Endothelial cell of umbilical vein (primary cell): ENCODE data around the gene TPCN2. TPM values are rescaled to one million over a fixed set of nuclear protein-coding genes. Genes with fewer than 3 reads are reported as not detected.

Experiments
- BruUV-seq: library from RNA; stranded (reverse); fragments of 400-500 nt; replicated peaks from 2 replicates; lab custom pipeline; 2021; lab: Mats Ljungman, UMichigan
- CTCF ChIA-PET: fragments of 300-600, 350-600 bp; sonication (Branson Sonifier 250); formaldehyde crosslinking; loops from one replicate; lab custom pipeline; 2021; ENCODE audit warnings: antibody characterized with exemption, inconsistent platforms; lab: Charles Lee
- POLR2A ChIA-PET: fragments of 300-600, 350-600 bp; sonication (Branson Sonifier 250); formaldehyde crosslinking; loops from one replicate; lab custom pipeline; 2021; ENCODE audit warnings: antibody characterized with exemption, inconsistent platforms; lab: Charles Lee
- DNase-seq: peaks from one replicate; pipeline ENCODE4 v3.0.0-alpha.2; 2011; ENCODE audit warnings: low read depth, low spot score
- FAIRE-seq: peaks from 2 replicates; lab custom pipeline; 2011; peaks lifted over from hg19 to GRCh38; lab: Jason Lieb, UNC
- H2AFZ ChIP-seq: 2 replicates; pipeline ENCODE4 v1.6.0; 2012; ENCODE audit warnings: low read depth, low read length, control low read depth, inconsistent platforms
- H3K27ac ChIP-seq: 2 replicates; pipeline ENCODE4 v1.5.1; 2011; ENCODE audit warnings: low read depth, mild to moderate bottlenecking, control low read depth, low read length, moderate library complexity; ENCODE audit not compliant: insufficient read depth
- H3K27me3 ChIP-seq, 2 experiments: 2 replicates each; pipeline versions ENCODE4 v1.6.0 to v1.6.1; 2011; ENCODE audit warnings: low read length in 2 of 2, mixed read lengths in 1 of 2; ENCODE audit not compliant: control insufficient read depth in 2 of 2, insufficient read depth in 2 of 2
- H3K36me3 ChIP-seq, 2 experiments: 2 replicates in 1 of 2; 3 replicates in 1 of 2; pipeline ENCODE4 v1.5.1; 2011; ENCODE audit warnings: low read length in 2 of 2, mild to moderate bottlenecking in 1 of 2, moderate library complexity in 1 of 2; ENCODE audit not compliant: control insufficient read depth in 2 of 2, insufficient read depth in 2 of 2; ENCODE audit errors: extremely low read depth in 1 of 2
- H3K4me1 ChIP-seq: 3 replicates; pipeline ENCODE4 v1.5.1; 2011; ENCODE audit warnings: mild to moderate bottlenecking, low read length; ENCODE audit not compliant: control insufficient read depth, insufficient read depth; ENCODE audit errors: extremely low read depth
- H3K4me2 ChIP-seq: 2 replicates; pipeline ENCODE4 v1.6.1; 2011; ENCODE audit warnings: low read length, control low read depth, mixed read lengths; ENCODE audit not compliant: insufficient read depth
- H3K4me3 ChIP-seq, 3 experiments: fragments of 200-600 bp in 1 of 3; sonication (generic), shearing (Covaris generic) in 1 of 3; replicated peaks in 1 of 3; 2 replicates each; pipeline ENCODE4 v1.5.1; 2011 to 2016; ENCODE audit warnings: control low read depth in 3 of 3, low read length in 3 of 3, mild to moderate bottlenecking in 2 of 3, inconsistent platforms in 1 of 3, low read depth in 1 of 3, moderate library complexity in 1 of 3; ENCODE audit not compliant: insufficient read depth in 1 of 3
- H3K79me2 ChIP-seq: 2 replicates; pipeline ENCODE4 v1.6.0; 2012; ENCODE audit warnings: low read length, inconsistent platforms; ENCODE audit not compliant: control insufficient read depth, insufficient read depth
- H3K9ac ChIP-seq: replicated peaks from 2 replicates; pipeline ENCODE3; 2011; ENCODE audit warnings: low read length, control low read depth; ENCODE audit not compliant: insufficient read depth; ENCODE audit errors: extremely low read depth
- H3K9me1 ChIP-seq: replicated peaks from 3 replicates; pipeline ENCODE4 v1.6.0; 2011; ENCODE audit warnings: mild to moderate bottlenecking, low read length; ENCODE audit not compliant: control insufficient read depth, insufficient read depth; ENCODE audit errors: extremely low read depth
- H3K9me3 ChIP-seq: replicated peaks from 2 replicates; pipeline ENCODE4 v1.5.1; 2012; ENCODE audit warnings: low read length, inconsistent platforms; ENCODE audit not compliant: control insufficient read depth, insufficient read depth
- H4K20me1 ChIP-seq: replicated peaks from 2 replicates; pipeline ENCODE3; 2011; ENCODE audit warnings: mild to moderate bottlenecking, low read length; ENCODE audit not compliant: control insufficient read depth, insufficient read depth; ENCODE audit errors: extremely low read depth
- EZH2 ChIP-seq: IDR thresholded peaks from 2 replicates; pipeline ENCODE4 v1.6.1; 2012; ENCODE audit warnings: borderline replicate concordance, low read depth, mild to moderate bottlenecking, moderate library complexity, low read length, inconsistent platforms; ENCODE audit not compliant: severe bottlenecking
- FOS ChIP-seq: IDR thresholded peaks from 2 replicates; pipeline ENCODE4 v1.6.1; 2011; ENCODE audit warnings: mild to moderate bottlenecking, low read length, moderate library complexity, borderline replicate concordance; ENCODE audit not compliant: insufficient read depth
- GATA2 ChIP-seq: IDR thresholded peaks from 2 replicates; pipeline ENCODE4 v1.7.0; 2011; ENCODE audit warnings: low read depth, mild to moderate bottlenecking, moderate library complexity, mixed read lengths, low read length; ENCODE audit not compliant: insufficient read length, insufficient read depth
- JUN ChIP-seq: IDR thresholded peaks from 2 replicates; pipeline ENCODE4 v1.6.1; 2011; ENCODE audit warnings: borderline replicate concordance, low read depth; ENCODE audit not compliant: insufficient read length, insufficient read depth
- MYC ChIP-seq: IDR thresholded peaks from one replicate; pipeline ENCODE4 v1.6.1; 2011; ENCODE audit warnings: mild to moderate bottlenecking, low read depth, low read length
- POLR2A ChIP-seq: IDR thresholded peaks from 2 replicates; pipeline ENCODE4 v1.6.1; 2012; ENCODE audit warnings: low read depth, mild to moderate bottlenecking, control low read depth, low read length
- POLR2AphosphoS5 ChIP-seq: IDR thresholded peaks from 2 replicates; pipeline ENCODE4 v1.6.1; 2012; ENCODE audit warnings: low read depth, mild to moderate bottlenecking, control low read depth, low read length, moderate library complexity; ENCODE audit not compliant: insufficient read depth
- dilution Hi-C: fragments of 300-500 bp; cut with MboI; formaldehyde crosslinking; loops from one replicate; pipeline ENCODE4 v1.15.0; 2019; ENCODE audit warnings: low sequenced_read_pairs; ENCODE audit not compliant: extremely low pct_ligation_motif_present
- intact Hi-C: fragments of 100-400 bp; cut with micrococcal nuclease; formaldehyde crosslinking; loops from one replicate; pipeline ENCODE4 v1.10.0; 2022
- polyA plus RNA-seq, 4 experiments: library from polyadenylated mRNA; depleted of rRNA in 3 of 4; stranded (reverse) in 3 of 4; unstranded in 1 of 4; fragments of >200 nt; gene quantifications; 2 replicates each; pipeline versions ENCODE4 v1.2.1 to v1.2.3, GENCODE V29; 2011 to 2012; ENCODE audit warnings: missing spikeins in 1 of 4
- total RNA-seq: library from RNA; stranded (reverse); gene quantifications from 2 replicates; pipeline ENCODE4 v1.2.3, GENCODE V29; 2021
- TF ChIP-seq, protein P1 (sequence below), 2 donors: IDR thresholded peaks; 1 replicate in 1 of 2; 2 replicates in 1 of 2; pipeline ENCODE4 v1.5.1; 2011; ENCODE audit warnings: low read length in 2 of 2, mild to moderate bottlenecking in 2 of 2, moderate library complexity in 2 of 2, control low read depth in 1 of 2, inconsistent platforms in 1 of 2, low read depth in 1 of 2; ENCODE audit not compliant: insufficient read depth in 1 of 2; ENCODE audit errors: extremely low read depth in 1 of 2
- TF ChIP-seq, protein P2 (sequence below): IDR thresholded peaks from 2 replicates; pipeline ENCODE4 v1.6.1; 2011; ENCODE audit not compliant: insufficient read depth, insufficient read length

Gene TPCN2
- total and polyA plus RNA-seq, 2 donors (not counting 3 experiments of a cell fraction or from before 2014, with no cell fraction given), result 10.3 to 13.4 TPM

DNA sequence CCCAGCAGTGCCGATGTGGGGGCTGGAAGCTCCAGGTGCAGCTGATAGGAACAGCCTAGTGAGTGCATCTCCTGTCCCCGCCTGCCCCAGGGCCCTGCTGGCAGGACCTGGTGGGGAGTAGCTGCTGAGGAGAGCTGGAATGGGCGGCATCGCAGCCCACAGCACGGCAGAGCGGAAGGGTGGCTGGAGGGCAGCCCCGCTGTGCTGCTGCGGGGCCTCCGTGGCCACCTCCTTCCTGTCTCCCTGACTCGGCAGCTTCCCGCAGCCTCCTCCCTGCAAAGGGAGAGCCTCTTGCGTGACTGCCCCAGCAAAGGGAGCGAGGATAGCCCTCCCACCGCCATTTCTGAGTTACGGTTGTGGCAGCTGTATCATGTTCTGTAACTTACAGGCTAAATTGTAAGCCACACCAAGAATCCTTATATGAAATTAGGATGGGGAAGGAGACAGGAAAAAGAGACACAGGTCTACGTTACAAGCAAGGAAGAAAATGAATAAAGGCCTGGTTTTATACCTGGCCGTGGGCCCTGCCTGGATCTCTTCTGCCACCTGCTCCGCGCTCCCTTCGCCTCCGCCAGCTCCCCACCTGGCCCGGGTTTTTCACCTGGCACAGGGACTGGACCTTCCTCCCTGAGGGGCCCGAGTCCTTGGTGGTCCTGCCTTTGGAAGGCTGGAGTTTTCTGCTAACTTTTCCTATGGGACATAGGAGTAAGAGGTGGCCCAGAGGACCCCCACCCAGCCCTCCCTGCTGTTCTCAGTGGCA, 10.0 kb downstream of the TPCN2 start:
- FAIRE-seq, result no peak
- ChIA-PET CTCF (no interaction called here), POLR2A (interaction anchor here (0.6 to 1.2 kb wide), 2 partner anchors 10 to 335 kb away, joined by 3 to 4 read pairs; partner anchors contain the start of gene TPCN2)
- Histone ChIP-seq H3K9ac (no peak overlapping the region), H3K27ac (no peak overlapping the region), H2AFZ (no peak overlapping the region), H3K27me3 (no peaks in the 10 kb centered on the region), H3K4me3 (no peak overlapping the region), H3K36me3 (peaks cover 0 to 15% of the 10 kb centered on the region in 2 experiments), H3K9me1 (no peaks in the 10 kb centered on the region), H3K9me3 (no peaks in the 10 kb centered on the region), H3K79me2 (no peaks in the 10 kb centered on the region), H3K4me1 (no peaks in the 10 kb centered on the region), H4K20me1 (no peaks in the 10 kb centered on the region), H3K4me2 (no peak overlapping the region)
- dilution Hi-C loops, result no loop called here
- no peak for TF ChIP-seq POLR2AphosphoS5
- no peak for DNase-seq
- BruUV-seq, result no TSS peak
- intact Hi-C loops, result no loop called here

DNA sequence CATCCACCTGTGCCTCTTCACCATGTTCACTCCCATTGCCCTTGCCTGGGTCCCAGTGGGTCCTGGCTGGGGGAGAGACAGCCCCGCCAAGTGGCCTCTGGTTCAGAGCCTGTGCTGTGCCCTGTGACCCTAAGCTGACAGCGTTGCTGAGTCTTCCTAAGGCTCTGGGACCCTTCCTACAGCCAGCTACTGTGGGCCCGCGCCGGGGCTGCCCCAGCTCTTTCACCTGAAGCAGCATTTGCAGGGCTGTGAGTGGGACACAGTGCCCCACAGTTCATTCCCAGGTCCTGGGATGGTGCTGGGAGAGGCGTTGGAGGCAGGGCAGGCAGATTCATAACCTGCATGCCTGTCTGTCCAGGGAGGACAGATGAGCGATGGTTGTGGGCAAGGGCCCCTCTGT, 10.7 kb downstream of the TPCN2 start:
- Histone ChIP-seq H3K4me2 (no peak overlapping the region), H3K9me1 (no peaks in the 10 kb centered on the region), H3K9me3 (no peaks in the 10 kb centered on the region), H3K27me3 (no peaks in the 10 kb centered on the region), H2AFZ (no peak overlapping the region), H4K20me1 (no peaks in the 10 kb centered on the region), H3K4me3 (no peak overlapping the region), H3K36me3 (peaks cover 0 to 16% of the 10 kb centered on the region in 2 experiments), H3K27ac (no peak overlapping the region), H3K79me2 (no peaks in the 10 kb centered on the region), H3K4me1 (no peaks in the 10 kb centered on the region), H3K9ac (no peak overlapping the region)
- intact Hi-C loops, result no loop called here
- no peak for DNase-seq
- ChIA-PET CTCF (interaction anchor here (0.9 kb wide), 1 partner anchor 104 kb away, joined by 3 read pairs; no protein-coding TSS in a partner anchor), POLR2A (interaction anchor here (0.6 kb wide), 1 partner anchor 336 kb away, joined by 3 read pairs; no protein-coding TSS in a partner anchor)
- FAIRE-seq, result no peak
- no peak for TF ChIP-seq JUN
- TF ChIP-seq FOS, result no peak
- TF ChIP-seq POLR2AphosphoS5, result no peak
- no peak for TF ChIP-seq POLR2A
- no peak for TF ChIP-seq MYC
- TF ChIP-seq, protein P1, sequence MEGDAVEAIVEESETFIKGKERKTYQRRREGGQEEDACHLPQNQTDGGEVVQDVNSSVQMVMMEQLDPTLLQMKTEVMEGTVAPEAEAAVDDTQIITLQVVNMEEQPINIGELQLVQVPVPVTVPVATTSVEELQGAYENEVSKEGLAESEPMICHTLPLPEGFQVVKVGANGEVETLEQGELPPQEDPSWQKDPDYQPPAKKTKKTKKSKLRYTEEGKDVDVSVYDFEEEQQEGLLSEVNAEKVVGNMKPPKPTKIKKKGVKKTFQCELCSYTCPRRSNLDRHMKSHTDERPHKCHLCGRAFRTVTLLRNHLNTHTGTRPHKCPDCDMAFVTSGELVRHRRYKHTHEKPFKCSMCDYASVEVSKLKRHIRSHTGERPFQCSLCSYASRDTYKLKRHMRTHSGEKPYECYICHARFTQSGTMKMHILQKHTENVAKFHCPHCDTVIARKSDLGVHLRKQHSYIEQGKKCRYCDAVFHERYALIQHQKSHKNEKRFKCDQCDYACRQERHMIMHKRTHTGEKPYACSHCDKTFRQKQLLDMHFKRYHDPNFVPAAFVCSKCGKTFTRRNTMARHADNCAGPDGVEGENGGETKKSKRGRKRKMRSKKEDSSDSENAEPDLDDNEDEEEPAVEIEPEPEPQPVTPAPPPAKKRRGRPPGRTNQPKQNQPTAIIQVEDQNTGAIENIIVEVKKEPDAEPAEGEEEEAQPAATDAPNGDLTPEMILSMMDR (IDR thresholded peaks at IDR 0.05; ENCODE audit: extremely low read depth in 1 of 2, insufficient read depth in 1 of 2, low read depth in 1 of 2, low read length in 2 of 2), result no peak
- TF ChIP-seq EZH2, result no peak
- TF ChIP-seq, protein P2, sequence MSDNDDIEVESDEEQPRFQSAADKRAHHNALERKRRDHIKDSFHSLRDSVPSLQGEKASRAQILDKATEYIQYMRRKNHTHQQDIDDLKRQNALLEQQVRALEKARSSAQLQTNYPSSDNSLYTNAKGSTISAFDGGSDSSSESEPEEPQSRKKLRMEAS, result no peak
- no peak for TF ChIP-seq GATA2
- no TSS peak for BruUV-seq
- dilution Hi-C loops, result no loop called here
